GM19467 (cell line): Measurements from ENCODE around the gene FAM81B.

Experiments
- ATAC-seq: cut with Tn5 transposase; IDR thresholded peaks from one replicate; pipeline ENCODE4 v1.9.1; 2021; ENCODE audit warnings: mild to moderate bottlenecking, moderate library complexity; ENCODE audit not compliant: unreplicated experiment

Gene FAM81B

DNA sequence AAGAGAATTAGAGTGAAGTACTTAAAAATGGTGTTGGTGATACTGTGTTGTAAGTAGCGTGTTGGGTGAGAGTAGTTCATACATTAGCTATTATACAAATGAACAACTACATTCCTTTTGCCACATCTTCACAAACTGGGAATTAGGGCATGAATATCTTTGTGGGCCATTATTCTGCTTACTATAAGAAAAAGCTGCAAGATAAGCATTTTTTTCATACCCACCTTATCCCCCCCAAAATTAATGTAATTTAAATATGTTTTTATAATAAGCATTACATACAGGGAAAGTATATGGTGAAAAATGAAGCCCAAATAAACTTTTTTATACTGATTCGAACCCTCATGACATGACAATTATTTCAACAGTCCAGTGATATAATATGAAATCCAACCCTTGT lies 69.5 kb downstream of the FAM81B start:
- ATAC-seq, result no peak

DNA sequence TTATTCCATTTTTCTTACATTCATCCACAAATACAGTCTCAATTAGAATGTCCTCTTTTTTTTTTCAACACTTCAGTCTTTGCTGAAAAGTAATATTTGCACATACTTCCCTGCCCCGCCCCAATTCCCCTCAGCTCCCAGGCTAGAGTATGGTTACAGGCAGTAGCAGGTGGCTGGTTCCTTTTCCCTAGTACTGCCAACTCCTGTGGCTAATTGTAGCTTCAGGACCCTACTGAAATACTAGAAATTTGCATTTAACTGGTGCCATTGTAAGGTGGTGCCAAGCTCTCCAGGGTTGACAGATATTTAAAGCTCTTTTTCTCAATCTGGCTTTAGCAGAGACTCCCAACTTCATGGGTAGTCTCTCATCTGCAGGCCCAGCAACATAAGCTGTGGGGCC lies 80.3 kb downstream of the FAM81B start:
- no peak for ATAC-seq

DNA sequence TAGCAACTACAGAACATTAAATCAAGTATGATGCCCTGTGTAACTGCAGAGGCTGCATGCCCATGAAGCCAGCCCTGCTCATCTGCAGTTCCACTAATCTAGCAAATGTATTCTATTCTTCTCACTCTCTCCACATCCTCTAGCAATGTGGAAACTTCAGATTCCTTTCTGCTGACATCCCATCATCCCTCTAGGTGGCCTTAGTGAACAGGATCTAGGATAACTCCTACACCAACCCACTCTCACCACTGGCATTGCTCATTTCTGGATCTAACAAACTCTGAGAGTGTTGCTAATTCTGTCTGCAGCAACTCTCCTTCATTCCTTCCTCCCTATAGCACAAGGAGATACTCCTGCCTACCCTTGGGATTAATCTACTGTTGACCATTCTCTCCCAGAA lies 80.8 kb downstream of the FAM81B start:
- ATAC-seq, result no peak

DNA sequence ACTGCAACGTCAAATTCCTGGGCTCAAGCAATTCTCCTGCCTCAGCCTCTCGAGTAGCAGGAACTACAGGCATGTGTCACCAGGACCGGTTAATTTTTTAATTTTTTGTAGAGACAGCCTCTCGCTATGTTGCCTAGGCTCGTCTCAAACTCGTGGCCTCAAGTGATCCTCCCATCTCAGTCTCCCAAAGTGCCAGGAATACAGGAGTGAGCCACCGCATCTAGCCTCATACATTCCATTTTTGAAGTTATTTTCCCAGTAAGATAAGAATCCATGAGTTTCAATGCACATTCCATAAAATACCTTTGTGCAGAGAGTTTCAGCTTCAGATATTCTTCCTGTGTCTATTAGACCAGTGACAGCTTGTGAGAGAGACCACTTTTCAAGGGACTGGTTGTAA lies 93.3 kb downstream of the FAM81B start:
- no peak for ATAC-seq

DNA sequence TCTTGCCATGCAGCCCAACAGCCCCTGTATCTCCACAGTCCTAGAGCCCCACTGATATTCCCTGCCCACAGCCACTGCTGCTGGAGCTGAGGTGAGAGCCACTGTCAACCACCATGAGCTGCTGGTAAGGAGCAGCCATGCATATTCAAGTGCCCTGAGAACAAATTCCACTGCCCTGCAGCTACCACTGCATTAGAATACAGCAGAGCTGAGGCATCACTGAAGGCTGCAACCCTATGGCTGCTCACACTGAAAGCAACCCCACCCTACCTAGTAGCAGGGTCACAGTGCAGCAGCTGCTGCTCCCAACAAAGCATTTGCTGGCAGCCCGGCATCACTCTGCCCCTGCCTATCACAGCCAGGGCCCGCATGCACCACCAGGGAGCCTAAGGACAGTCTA lies 95.0 kb downstream of the FAM81B start:
- ATAC-seq, result no peak

DNA sequence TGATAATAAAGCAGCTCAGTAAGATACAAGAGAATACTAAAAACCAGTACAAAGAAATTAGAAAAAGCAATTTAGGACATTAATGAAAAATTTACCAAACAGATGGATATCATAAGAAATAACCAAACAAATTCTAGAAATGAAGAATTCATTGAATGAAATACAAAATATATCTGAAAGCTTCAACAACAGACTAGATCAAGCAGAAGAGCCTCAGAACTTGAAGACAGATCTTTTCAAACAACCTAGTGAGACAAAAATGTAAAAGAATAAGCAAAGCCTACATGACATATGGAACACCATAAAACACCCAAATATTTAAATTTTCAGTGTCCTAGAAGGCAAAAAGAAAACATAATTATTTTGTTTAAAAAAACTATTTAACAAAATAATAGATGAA lies 96.7 kb downstream of the FAM81B start:
- ATAC-seq, result no peak
